Breast epithelium (tissue), 4 donors: ENCODE data around the gene ACSF2. TPM values are rescaled to one million over a fixed set of nuclear protein-coding genes. Genes with fewer than 3 reads are reported as not detected.

ENCODE experiments used
- DNase-seq, 2 donors: peaks; one replicate each; pipeline ENCODE4 v3.0.0-alpha.2; 2019; ENCODE audit warnings: low spot score in 2 of 2
- H3K27ac ChIP-seq, 2 donors: fragments of 200-600 bp; sonication (generic) in 1 of 2; one replicate each; pipeline ENCODE4 v1.5.1; 2016 to 2019; ENCODE audit warnings: mild to moderate bottlenecking in 1 of 2
- H3K27me3 ChIP-seq, 2 donors: fragments of 200-600 bp; sonication (generic) in 1 of 2; one replicate each; pipeline versions ENCODE4 v1.5.1 to v1.6.0; 2017 to 2019; ENCODE audit warnings: control low read depth in 1 of 2, mild to moderate bottlenecking in 1 of 2
- H3K36me3 ChIP-seq: fragments of 200-600 bp; one replicate; pipeline ENCODE4 v1.5.1; 2019
- H3K4me1 ChIP-seq, 2 donors: fragments of 200-600 bp; sonication (generic); one replicate each; pipeline ENCODE4 v1.5.1; 2016 to 2019; ENCODE audit warnings: control low read depth in 1 of 2
- H3K4me3 ChIP-seq, 3 donors: fragments of 200-600 bp; sonication (generic); 1 replicate in 2 of 3; 2 replicates in 1 of 3; pipeline ENCODE4 v1.5.1; 2016 to 2019; ENCODE audit warnings: mild to moderate bottlenecking in 3 of 3, moderate library complexity in 2 of 3
- H3K9me3 ChIP-seq, 2 donors: fragments of 200-600 bp; sonication (generic) in 1 of 2; one replicate each; pipeline ENCODE4 v1.5.1; 2016 to 2019; ENCODE audit warnings: control low read depth in 1 of 2
- POLR2A ChIP-seq: fragments of 450-650 bp; IDR thresholded peaks from one replicate; pipeline ENCODE4 v1.6.1; 2016; ENCODE audit warnings: antibody characterized with exemption, mild to moderate bottlenecking, moderate library complexity
- POLR2AphosphoS5 ChIP-seq, 3 donors: sonication (generic); formaldehyde crosslinking; IDR thresholded peaks; one replicate each; pipeline ENCODE4 v1.6.1; 2017; ENCODE audit warnings: antibody characterized with exemption in 3 of 3
- intact Hi-C: fragments of 100-400 bp; cut with DNase I; formaldehyde crosslinking; loops from one replicate; pipeline ENCODE4 v1.15.1; 2023; ENCODE audit warnings: low total_unique reads
- total RNA-seq, 3 donors: library from RNA; depleted of rRNA; stranded (reverse); fragments of >200 nt; gene quantifications; one replicate each; pipeline ENCODE4 v1.1.0, GENCODE V29; 2016
- TF ChIP-seq, protein P1 (sequence below), 3 donors: fragments of 450-650 bp; IDR thresholded peaks; one replicate each; pipeline ENCODE4 v1.5.1; 2016 to 2017; ENCODE audit warnings: antibody characterized with exemption in 3 of 3, mild to moderate bottlenecking in 3 of 3, moderate library complexity in 3 of 3

Gene ACSF2
- total RNA-seq, 3 donors from 2014 or later: 19.4 to 95.4 (median 86.3) TPM

- H3K9me3 ChIP-seq: no peaks in the 10 kb centered on the region
- intact Hi-C loops: no loop called here
- DNase-seq: peak; percentile 60 to 92
- H3K4me3 ChIP-seq: peak overlapping the region in 1 of 3 donors; percentile 34
- no peaks in the 10 kb centered on the region for H3K27me3 ChIP-seq
- H3K4me1 ChIP-seq: peaks cover 6 to 10% of the 10 kb centered on the region in 2 donors
- TF ChIP-seq, protein P1, sequence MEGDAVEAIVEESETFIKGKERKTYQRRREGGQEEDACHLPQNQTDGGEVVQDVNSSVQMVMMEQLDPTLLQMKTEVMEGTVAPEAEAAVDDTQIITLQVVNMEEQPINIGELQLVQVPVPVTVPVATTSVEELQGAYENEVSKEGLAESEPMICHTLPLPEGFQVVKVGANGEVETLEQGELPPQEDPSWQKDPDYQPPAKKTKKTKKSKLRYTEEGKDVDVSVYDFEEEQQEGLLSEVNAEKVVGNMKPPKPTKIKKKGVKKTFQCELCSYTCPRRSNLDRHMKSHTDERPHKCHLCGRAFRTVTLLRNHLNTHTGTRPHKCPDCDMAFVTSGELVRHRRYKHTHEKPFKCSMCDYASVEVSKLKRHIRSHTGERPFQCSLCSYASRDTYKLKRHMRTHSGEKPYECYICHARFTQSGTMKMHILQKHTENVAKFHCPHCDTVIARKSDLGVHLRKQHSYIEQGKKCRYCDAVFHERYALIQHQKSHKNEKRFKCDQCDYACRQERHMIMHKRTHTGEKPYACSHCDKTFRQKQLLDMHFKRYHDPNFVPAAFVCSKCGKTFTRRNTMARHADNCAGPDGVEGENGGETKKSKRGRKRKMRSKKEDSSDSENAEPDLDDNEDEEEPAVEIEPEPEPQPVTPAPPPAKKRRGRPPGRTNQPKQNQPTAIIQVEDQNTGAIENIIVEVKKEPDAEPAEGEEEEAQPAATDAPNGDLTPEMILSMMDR (IDR thresholded peaks at IDR 0.05): no peak
- TF ChIP-seq POLR2A (no peak), POLR2AphosphoS5 (IDR thresholded peaks at IDR 0.05) (peak in 2 of 3 donors; percentile 60 to 70)
- no peaks in the 10 kb centered on the region for H3K36me3 ChIP-seq
- H3K27ac ChIP-seq: peak overlapping the region; percentile 91 to 92
Observed at GRCh38 chr17:50428831-50429424, 2.9 kb downstream of the ACSF2 start.

DNA sequence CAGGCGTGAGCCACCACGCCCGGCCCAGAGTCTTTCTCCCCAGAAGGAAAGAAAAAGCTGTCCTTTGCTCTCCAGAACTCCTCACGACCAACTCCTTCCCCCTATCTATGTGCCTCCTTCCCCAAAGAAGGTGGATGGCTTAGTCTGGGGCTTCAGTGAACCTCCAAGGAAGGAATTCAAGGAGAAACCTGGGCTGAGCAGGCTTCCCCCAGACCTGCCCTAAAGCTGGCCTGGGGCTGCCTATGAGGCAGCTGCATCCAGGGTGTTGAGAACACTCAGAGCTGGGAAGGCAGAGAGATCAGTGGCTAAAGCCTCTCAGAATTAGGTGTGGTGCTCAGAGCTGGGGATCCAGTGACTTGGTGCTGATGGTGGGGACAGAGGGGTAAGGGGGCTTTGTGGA lies 3.8 kb downstream of the ACSF2 start:
- Histone ChIP-seq H3K4me1 (peaks cover 6 to 10% of the 10 kb centered on the region in 2 donors), H3K27ac (peak overlapping the region; percentile 91 to 92), H3K36me3 (no peaks in the 10 kb centered on the region), H3K27me3 (no peaks in the 10 kb centered on the region), H3K4me3 (peak overlapping the region in 1 of 3 donors; percentile 2), H3K9me3 (no peaks in the 10 kb centered on the region)
- DNase-seq: no peak
- intact Hi-C loops: no loop called here
- TF ChIP-seq POLR2AphosphoS5 (IDR thresholded peaks at IDR 0.05): no peak
- TF ChIP-seq, protein P1 (IDR thresholded peaks at IDR 0.05): no peak
- TF ChIP-seq POLR2A: no peak

- H3K9me3 ChIP-seq: no peaks in the 10 kb centered on the region
- peak overlapping the region in 1 of 2 donors; percentile 91 for H3K27ac ChIP-seq
- H3K4me1 ChIP-seq: peaks cover 2 to 10% of the 10 kb centered on the region in 2 donors
- intact Hi-C loops: no loop called here
- TF ChIP-seq POLR2A (no peak), POLR2AphosphoS5 (IDR thresholded peaks at IDR 0.05) (no peak)
- TF ChIP-seq, protein P1 (IDR thresholded peaks at IDR 0.05): no peak
- H3K4me3 ChIP-seq: no peak overlapping the region
- DNase-seq: no peak
- no peaks in the 10 kb centered on the region for H3K36me3 ChIP-seq
- no peaks in the 10 kb centered on the region for H3K27me3 ChIP-seq
Observed at GRCh38 chr17:50430821-50431618, 5.0 kb downstream of the ACSF2 start.

- Histone ChIP-seq H3K27ac (peak overlapping the region in 1 of 2 donors; percentile 21), H3K36me3 (no peaks in the 10 kb centered on the region), H3K27me3 (no peaks in the 10 kb centered on the region), H3K9me3 (no peaks in the 10 kb centered on the region), H3K4me1 (peaks cover 2 to 8% of the 10 kb centered on the region in 2 donors), H3K4me3 (no peak overlapping the region)
- no peak for TF ChIP-seq POLR2A
- TF ChIP-seq POLR2AphosphoS5 (IDR thresholded peaks at IDR 0.05): no peak
- TF ChIP-seq, protein P1 (IDR thresholded peaks at IDR 0.05): no peak
- intact Hi-C loops: no loop called here
- no peak for DNase-seq
Observed at GRCh38 chr17:50432125-50432762, 6.2 kb downstream of the ACSF2 start.
